HCT116 (cell line): ENCODE results near the gene ARVCF. TPM values are rescaled to one million over a fixed set of nuclear protein-coding genes. Genes with fewer than 3 reads are reported as not detected.

Source experiments
- ATAC-seq: fragments of 200-7000 bp; cut with Tn5 transposase; 2 replicates; pipeline ENCODE4 v1.9.1; 2020; ENCODE audit warnings: mild to moderate bottlenecking, moderate library complexity
- BruUV-seq: library from RNA; stranded (reverse); fragments of 400-500 nt; replicated peaks from 2 replicates; lab custom pipeline; 2021; lab: Mats Ljungman, UMichigan
- CTCF ChIA-PET: fragments of 300-600 bp; sonication (Branson Sonifier 250); formaldehyde crosslinking; loops from one replicate; lab custom pipeline; 2021; ENCODE audit warnings: antibody characterized with exemption; lab: Charles Lee
- POLR2A ChIA-PET: fragments of 300-600, 350-600 bp; sonication (Branson Sonifier 250); formaldehyde crosslinking; loops from one replicate; lab custom pipeline; 2021; ENCODE audit warnings: antibody characterized with exemption; lab: Charles Lee
- RAD21 ChIA-PET, 2 experiments: fragments of 300-600 bp; sonication (Branson Sonifier 250); formaldehyde crosslinking; loops; one replicate each; lab custom pipeline; 2023; ENCODE audit warnings: low total read pairs in 2 of 2; ENCODE audit not compliant: uncharacterized antibody in 2 of 2, unreplicated experiment in 2 of 2, low non-redundant PET in 1 of 2; lab: Charles Lee
- DNase-seq: peaks from one replicate; pipeline ENCODE4 v3.0.0-alpha.2; 2010; ENCODE audit warnings: low read depth, low spot score
- H2AFZ ChIP-seq: fragments of 200-600 bp; shearing (Covaris generic), sonication (generic); 2 replicates; pipeline ENCODE4 v1.6.1; 2017; ENCODE audit warnings: low read depth, mixed run types, mixed read lengths, antibody characterized with exemption, low read length; ENCODE audit not compliant: poor library complexity, severe bottlenecking
- H3K27ac ChIP-seq: 2 replicates; pipeline ENCODE4 v1.5.1; 2012; ENCODE audit warnings: low read depth, low read length
- H3K27me3 ChIP-seq: fragments of 200-600 bp; sonication (generic); 2 replicates; pipeline ENCODE4 v1.6.1; 2016; ENCODE audit warnings: mixed run types, low read length, mixed read lengths; ENCODE audit not compliant: insufficient read depth
- H3K36me3 ChIP-seq, 2 experiments: fragments of 200-500 bp in 1 of 2; fragments of 200-600 bp in 1 of 2; sonication (Bioruptor generic) in 1 of 2; sonication (generic) in 1 of 2; 2 replicates each; pipeline versions ENCODE4 v1.5.1 to v1.6.1; 2014 to 2016; ENCODE audit warnings: low read length in 2 of 2, inconsistent platforms in 1 of 2, mixed read lengths in 1 of 2, mixed run types in 1 of 2; ENCODE audit not compliant: insufficient read depth in 2 of 2, control insufficient read depth in 1 of 2
- H3K4me1 ChIP-seq, 2 experiments: fragments of 200-600 bp in 1 of 2; sonication (generic) in 1 of 2; 2 replicates each; pipeline versions ENCODE4 v1.5.1 to v1.6.1; 2012 to 2017; ENCODE audit warnings: low read length in 2 of 2, inconsistent platforms in 1 of 2, mild to moderate bottlenecking in 1 of 2, mixed read lengths in 1 of 2, mixed run types in 1 of 2, moderate library complexity in 1 of 2; ENCODE audit not compliant: insufficient read depth in 2 of 2, control insufficient read depth in 1 of 2
- H3K4me2 ChIP-seq: fragments of 200-600 bp; sonication (generic); 2 replicates; pipeline ENCODE4 v1.6.1; 2017; ENCODE audit warnings: mixed run types, low read length, mixed read lengths
- H3K4me3 ChIP-seq, 2 experiments: fragments of 200-600 bp in 1 of 2; sonication (generic) in 1 of 2; replicated peaks in 1 of 2; 2 replicates each; pipeline ENCODE4 v1.5.1; 2011 to 2016; ENCODE audit warnings: low read length in 2 of 2, control low read depth in 1 of 2, low read depth in 1 of 2, mild to moderate bottlenecking in 1 of 2, mixed read lengths in 1 of 2, mixed run types in 1 of 2
- H3K79me2 ChIP-seq: fragments of 200-600 bp; sonication (generic); 2 replicates; pipeline ENCODE4 v1.6.1; 2017; ENCODE audit warnings: mild to moderate bottlenecking, mixed run types, low read length, moderate library complexity, mixed read lengths; ENCODE audit not compliant: insufficient read depth
- H3K9ac ChIP-seq: fragments of 200-600 bp; sonication (generic); 2 replicates; pipeline ENCODE4 v1.6.1; 2016; ENCODE audit warnings: low read length, mixed read lengths
- H3K9me2 ChIP-seq: fragments of 200-600 bp; sonication (generic), shearing (Covaris generic); 2 replicates; pipeline ENCODE4 v1.6.1; 2017; ENCODE audit warnings: mixed run types, mild to moderate bottlenecking, moderate library complexity; ENCODE audit not compliant: insufficient read depth
- H3K9me3 ChIP-seq, 2 experiments: fragments of 200-500 bp in 1 of 2; fragments of 200-600 bp in 1 of 2; sonication (Bioruptor generic) in 1 of 2; sonication (generic) in 1 of 2; 2 replicates each; pipeline ENCODE4 v1.6.1; 2014 to 2017; ENCODE audit warnings: low read length in 2 of 2, mixed read lengths in 2 of 2, inconsistent platforms in 1 of 2, low read depth in 1 of 2, mild to moderate bottlenecking in 1 of 2, mixed run types in 1 of 2, moderate library complexity in 1 of 2; ENCODE audit not compliant: control insufficient read depth in 1 of 2, insufficient read depth in 1 of 2
- H4K20me1 ChIP-seq: fragments of 200-600 bp; sonication (generic), shearing (Covaris generic); 2 replicates; pipeline ENCODE4 v1.6.1; 2017; ENCODE audit warnings: mixed run types, mild to moderate bottlenecking, moderate library complexity; ENCODE audit not compliant: insufficient read depth
- ATF3 ChIP-seq: IDR thresholded peaks from 2 replicates; pipeline ENCODE4 v1.6.1; 2012
- CBX3 ChIP-seq: IDR thresholded peaks from 2 replicates; pipeline ENCODE4 v1.6.1; 2012; ENCODE audit warnings: low read depth
- CEBPB ChIP-seq: IDR thresholded peaks from 2 replicates; pipeline ENCODE4 v1.6.1; 2012; ENCODE audit warnings: low read depth
- CTCF ChIP-seq, 3 experiments: fragments of 200-600 bp in 1 of 3; sonication (generic) in 1 of 3; IDR thresholded peaks in 2 of 3; conservative IDR thresholded peaks in 1 of 3; 2 replicates each; pipeline ENCODE4 v1.5.1; 2012 to 2017; ENCODE audit warnings: low read depth in 2 of 3, low read length in 2 of 3, antibody characterized with exemption in 1 of 3, borderline replicate concordance in 1 of 3, control low read depth in 1 of 3, mild to moderate bottlenecking in 1 of 3, mixed read lengths in 1 of 3, mixed run types in 1 of 3, moderate library complexity in 1 of 3; ENCODE audit not compliant: insufficient read depth in 1 of 3
- EGR1 ChIP-seq: IDR thresholded peaks from 2 replicates; pipeline ENCODE4 v1.6.1; 2012; ENCODE audit warnings: low read depth
- ELF1 ChIP-seq: IDR thresholded peaks from 2 replicates; pipeline ENCODE4 v1.6.1; 2012; ENCODE audit warnings: low read depth, borderline replicate concordance
- EZH2 ChIP-seq: fragments of 200-600 bp; sonication (generic); IDR thresholded peaks from 2 replicates; pipeline ENCODE4 v1.6.1; 2017; ENCODE audit warnings: antibody characterized with exemption, mixed run types
- JUND ChIP-seq: IDR thresholded peaks from 2 replicates; pipeline ENCODE4 v1.6.1; 2012
- POLR2A ChIP-seq: IDR thresholded peaks from 2 replicates; pipeline ENCODE4 v1.7.0; 2011; ENCODE audit warnings: borderline replicate concordance; ENCODE audit not compliant: insufficient read depth, insufficient read length; ENCODE audit errors: extremely low read depth
- RAD21 ChIP-seq: IDR thresholded peaks from 2 replicates; pipeline ENCODE4 v1.6.1; 2012; ENCODE audit warnings: low read depth, mild to moderate bottlenecking
- SP1 ChIP-seq: IDR thresholded peaks from 2 replicates; pipeline ENCODE4 v1.6.1; 2012; ENCODE audit warnings: low read depth
- SRF ChIP-seq: IDR thresholded peaks from 2 replicates; pipeline ENCODE4 v1.6.1; 2012; ENCODE audit warnings: low read depth
- TCF7L2 ChIP-seq: IDR thresholded peaks from 2 replicates; pipeline ENCODE4 v1.7.0; 2011; ENCODE audit warnings: borderline replicate concordance, inconsistent platforms; ENCODE audit not compliant: insufficient read depth, insufficient read length; ENCODE audit errors: extremely low read depth
- YY1 ChIP-seq: IDR thresholded peaks from 2 replicates; pipeline ENCODE4 v1.6.1; 2011; ENCODE audit warnings: low read length, low read depth, moderate library complexity, mild to moderate bottlenecking; ENCODE audit not compliant: insufficient replicate concordance; ENCODE audit errors: extremely low read depth
- ZBTB33 ChIP-seq: IDR thresholded peaks from 2 replicates; pipeline ENCODE4 v1.6.1; 2011; ENCODE audit warnings: mild to moderate bottlenecking, low read length, moderate library complexity; ENCODE audit not compliant: insufficient replicate concordance; ENCODE audit errors: extremely low read depth
- ZNF274 ChIP-seq: fragments of 200-500 bp; sonication (Bioruptor generic); IDR thresholded peaks from 2 replicates; pipeline ENCODE4 v1.6.1; 2014; ENCODE audit warnings: mild to moderate bottlenecking, low read depth, low read length, inconsistent platforms
- intact Hi-C: fragments of 100-400 bp; cut with micrococcal nuclease; formaldehyde crosslinking; loops from 2 replicates; pipeline ENCODE4 v1.10.0; 2022
- total RNA-seq: library from RNA; stranded (reverse); gene quantifications from one replicate; pipeline ENCODE4 v1.2.1, GENCODE V29; 2021; ENCODE audit not compliant: unreplicated experiment

The ARVCF gene
- total RNA-seq, 1 experiment from 2014 or later = 42.8 TPM

- Histone ChIP-seq H4K20me1 (no peaks in the 10 kb centered on the region), H3K27ac (no peak overlapping the region; the same call in 1 of the 2 replicates), H3K4me3 (no peak overlapping the region), H3K79me2 (no peaks in the 10 kb centered on the region), H3K4me2 (no peak overlapping the region), H3K27me3 (no peaks in the 10 kb centered on the region), H2AFZ (no peak overlapping the region), H3K9ac (no peak overlapping the region), H3K9me3 (no peaks in the 10 kb centered on the region), H3K4me1 (peaks cover 14 to 28% of the 10 kb centered on the region in 2 experiments), H3K9me2 (no peaks in the 10 kb centered on the region), H3K36me3 (peaks cover 12 to 19% of the 10 kb centered on the region in 2 experiments; a peak in 3 of 4 replicates)
- DNase-seq (no peak), ATAC-seq (no peak)
- TF ChIP-seq CTCF (IDR thresholded peaks at IDR 0.05 in 2 of 3, conservative IDR thresholded peaks at IDR 0.05 in 1 of 3; ENCODE audit: borderline replicate concordance in 1 of 3, insufficient read depth in 1 of 3, low read depth in 2 of 3, low read length in 2 of 3) = no peak
- no peak for TF ChIP-seq JUND
- TF ChIP-seq ELF1 = no peak
- no peak for TF ChIP-seq YY1
- TF ChIP-seq CEBPB = no peak
- no peak for TF ChIP-seq CBX3
- TF ChIP-seq EZH2 = no peak
- no peak for TF ChIP-seq POLR2A
- no peak for TF ChIP-seq ZBTB33
- no peak for TF ChIP-seq RAD21
- no peak for TF ChIP-seq TCF7L2
- TF ChIP-seq ZNF274 = no peak
- TF ChIP-seq ATF3 = no peak
- no peak for TF ChIP-seq SRF
- no peak for TF ChIP-seq EGR1
- no peak for TF ChIP-seq SP1
- RAD21 ChIA-PET = interaction anchor here in 1 of 2 experiments (0.5 kb wide), 1 partner anchor 220 kb away, joined by 3 read pairs; no protein-coding TSS in a partner anchor
- intact Hi-C loops = loop anchor here (5.0 kb wide), 1 partner anchor 41 kb away; no protein-coding TSS in a partner anchor
- BruUV-seq = no TSS peak
- CTCF ChIA-PET = interaction anchor here (1.2 kb wide), 1 partner anchor 158 kb away, joined by 3 read pairs; no protein-coding TSS in a partner anchor
- POLR2A ChIA-PET = no interaction called here
Measured at GRCh38 chr22:19971276-19972124, 45.1 kb downstream of the ARVCF start.
